HG02610 (cell line): ENCODE measurements around the gene ELP4.

ENCODE experiments used
- ATAC-seq: cut with Tn5 transposase; IDR thresholded peaks from one replicate; pipeline ENCODE4 v1.9.1; 2021; ENCODE audit warnings: mild to moderate bottlenecking, moderate library complexity; ENCODE audit not compliant: unreplicated experiment

ELP4 gene

DNA sequence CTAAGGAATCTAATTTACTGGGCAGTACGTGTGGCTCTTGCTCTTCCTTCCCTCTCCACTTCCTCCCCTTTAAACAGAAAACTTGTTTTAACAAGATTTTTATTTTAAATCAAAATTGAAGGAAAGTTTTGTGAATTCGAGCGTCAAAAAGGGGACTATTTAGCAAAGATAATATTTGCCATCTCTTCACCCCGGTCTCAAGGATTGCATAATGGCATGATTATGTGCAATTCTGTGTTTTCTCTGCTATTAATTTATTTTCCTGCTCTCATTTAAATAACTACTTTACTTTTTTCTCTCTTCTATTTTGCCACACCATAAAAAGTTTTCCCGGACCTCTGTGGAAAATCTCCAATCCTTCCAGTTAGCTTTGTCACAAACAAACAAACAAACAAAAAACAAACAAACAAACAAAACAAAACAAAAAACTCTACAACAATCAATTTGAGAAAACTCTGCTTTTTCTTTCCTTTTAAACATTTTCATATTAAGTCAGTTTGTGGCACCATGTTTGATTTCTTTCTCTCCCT is 311.7 kb downstream of the ELP4 start:
- ATAC-seq, result no peak

DNA sequence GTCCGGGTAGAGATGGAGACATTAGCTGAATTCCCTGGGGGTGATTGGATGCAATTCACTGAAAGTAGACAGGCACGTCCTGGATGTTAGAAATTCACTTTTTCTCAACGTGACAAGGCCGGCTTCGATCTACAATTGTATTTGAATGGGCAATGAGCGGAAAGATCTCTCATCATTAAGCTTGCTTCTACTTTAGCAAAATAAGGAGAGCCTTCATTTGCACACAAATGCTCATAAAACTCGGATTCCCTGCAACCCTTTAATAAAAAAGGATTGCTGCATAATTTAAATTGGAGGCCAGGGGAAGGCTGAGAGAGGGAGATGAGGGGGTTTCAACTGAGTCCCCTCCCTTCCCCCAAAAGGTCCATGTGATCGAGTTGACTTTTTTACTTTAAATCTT is 312.2 kb downstream of the ELP4 start:
- no peak for ATAC-seq

DNA sequence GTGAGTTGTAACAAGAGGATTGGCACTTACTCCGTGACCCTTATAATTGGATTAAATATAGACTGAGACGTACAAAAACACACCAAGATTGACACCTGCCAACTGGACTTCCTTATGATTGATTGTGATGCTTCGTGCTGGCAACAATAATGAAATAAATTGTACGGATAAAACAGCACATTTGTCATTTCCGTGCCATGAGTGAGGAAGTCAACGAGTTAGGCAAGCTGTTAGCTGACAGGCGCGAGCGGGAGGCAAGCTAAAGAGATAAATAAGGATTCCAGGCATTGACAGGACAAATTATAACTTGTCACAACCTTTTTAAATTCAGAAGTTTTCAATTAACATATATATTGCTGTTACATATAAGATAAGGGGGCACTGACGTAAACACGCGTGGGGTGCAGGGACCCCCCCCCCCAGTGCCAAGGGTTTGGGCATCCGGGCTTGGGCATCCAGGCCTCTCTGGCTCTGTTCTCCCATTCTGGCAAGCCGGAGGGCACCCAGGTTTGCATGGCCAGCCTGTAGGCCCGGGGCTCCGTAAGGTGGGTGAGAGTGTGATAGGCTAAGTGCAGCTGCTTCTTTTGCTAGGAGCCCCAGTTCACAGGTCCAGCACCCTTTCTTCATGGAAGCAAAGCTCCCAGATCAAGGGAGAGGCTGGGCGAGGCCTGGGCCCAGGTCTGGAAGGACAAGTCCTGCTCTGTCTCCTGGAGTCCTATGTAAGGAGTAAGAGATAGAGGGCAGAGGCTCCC is 312.8 kb downstream of the ELP4 start:
- ATAC-seq, result no peak

DNA sequence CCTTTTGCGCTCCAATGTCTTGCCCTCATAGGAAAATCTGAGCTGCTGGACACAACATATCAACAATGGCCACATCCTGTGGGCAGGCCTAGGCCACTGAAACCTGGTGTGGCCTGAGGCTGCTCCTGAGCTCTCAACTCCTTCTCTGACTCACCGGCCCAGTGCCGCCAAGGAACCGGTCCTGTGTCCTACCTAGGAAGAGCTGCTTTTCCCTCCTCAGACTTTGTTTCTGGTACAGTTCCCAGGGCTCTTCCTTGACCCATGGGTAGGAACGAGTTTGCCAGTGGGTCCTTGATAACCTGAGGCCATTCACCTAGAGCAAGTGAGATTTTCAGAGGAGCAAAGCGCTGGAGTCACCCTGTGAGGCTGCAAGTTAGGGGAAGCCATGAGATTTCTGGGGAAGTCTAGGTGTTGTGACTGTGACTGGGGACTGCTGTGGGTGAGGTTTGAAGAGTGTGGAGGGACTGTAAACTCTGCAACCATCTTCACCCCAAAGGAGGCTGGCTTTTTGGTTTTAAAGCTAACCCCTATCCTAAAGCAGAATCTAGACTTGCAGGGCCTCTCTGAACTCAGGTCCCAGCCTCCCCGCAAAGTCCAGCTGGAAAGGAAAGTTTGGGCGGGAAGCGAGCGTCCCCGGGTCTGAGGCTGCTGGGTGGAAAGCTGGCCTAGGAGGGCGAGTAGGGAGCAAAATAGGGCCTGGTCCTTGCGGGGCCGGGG is 313.5 kb downstream of the ELP4 start:
- ATAC-seq, result no peak

DNA sequence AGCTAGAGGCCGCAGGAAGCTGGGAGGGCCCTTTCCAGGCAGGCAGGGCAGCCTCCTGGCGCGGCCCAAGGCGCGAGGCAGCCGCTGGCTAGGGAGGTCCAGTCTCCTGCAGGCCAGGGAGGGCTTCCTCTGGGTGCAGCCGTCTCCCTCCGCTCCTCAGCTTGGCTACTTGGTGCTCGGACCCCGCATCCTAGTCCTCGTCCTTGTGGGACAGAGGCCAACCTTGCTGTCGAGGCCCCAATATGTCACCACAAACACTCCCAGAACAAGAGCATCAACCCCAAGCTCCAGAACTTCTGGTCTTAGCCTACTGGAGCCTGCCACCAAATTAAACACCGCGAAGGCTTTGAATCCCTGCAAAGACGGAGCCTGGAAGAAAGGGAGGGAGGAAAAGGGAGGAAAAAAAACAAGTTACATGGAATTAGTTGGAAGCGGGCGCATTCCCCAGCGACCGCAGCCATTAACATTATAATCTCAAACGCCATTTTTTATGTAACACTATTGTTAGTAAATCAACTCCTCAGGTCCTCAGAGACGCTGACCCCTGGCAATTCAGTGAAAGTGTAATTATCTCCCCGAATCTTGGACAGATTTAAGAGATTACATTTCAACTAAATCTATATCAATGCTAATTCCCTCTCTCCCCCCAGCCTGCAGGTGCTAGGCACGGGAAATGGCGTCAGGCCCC is 314.2 kb downstream of the ELP4 start:
- no peak for ATAC-seq

- no peak for ATAC-seq
These were observed 314.8 kb downstream of the ELP4 start for GRCh38 chr11:31824332-31824878.

GRCh38 chr11:31824879-31825837 is 315.6 kb downstream of the ELP4 start:
- no peak for ATAC-seq

- no peak for ATAC-seq
These were observed 316.4 kb downstream of the ELP4 start for GRCh38 chr11:31825838-31826484.

- no peak for ATAC-seq
These were observed 317.2 kb downstream of the ELP4 start for GRCh38 chr11:31826536-31827438.

GRCh38 chr11:31827455-31828206 is 318.1 kb downstream of the ELP4 start:
- ATAC-seq, result no peak

- ATAC-seq, result no peak
These were observed 318.6 kb downstream of the ELP4 start for GRCh38 chr11:31828217-31828616.

GRCh38 chr11:31830406-31830805 is 320.8 kb downstream of the ELP4 start:
- no peak for ATAC-seq

DNA sequence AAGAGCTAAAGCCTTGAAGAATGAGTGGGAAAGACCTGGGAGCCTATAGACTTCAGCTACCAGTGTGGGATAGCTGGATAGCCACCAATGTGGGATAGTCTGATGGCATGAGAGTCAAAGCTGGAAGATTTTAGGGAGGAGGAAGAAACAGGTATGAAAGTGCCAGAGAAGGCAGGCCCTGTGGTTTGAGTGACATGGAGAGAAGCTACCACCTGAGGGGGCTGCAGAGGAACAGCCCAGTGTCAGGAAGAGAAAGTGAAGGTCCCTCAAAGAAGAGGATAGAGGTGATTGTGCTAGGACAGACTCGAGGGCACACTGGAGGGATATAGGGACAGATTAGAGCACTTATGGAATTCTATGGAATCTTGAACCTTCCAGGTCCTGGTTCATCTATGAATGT is 324.7 kb downstream of the ELP4 start:
- ATAC-seq, result no peak
